Measurements from ENCODE around the gene CHRNA9. TPM values are rescaled to one million over a fixed set of nuclear protein-coding genes. Genes with fewer than 3 reads are reported as not detected.

The CHRNA9 gene
- total and polyA plus RNA-seq, 2 of the 13 experiments (the other 11 are each of a cell fraction or from before 2014, with no cell fraction given), result not detected

DNA sequence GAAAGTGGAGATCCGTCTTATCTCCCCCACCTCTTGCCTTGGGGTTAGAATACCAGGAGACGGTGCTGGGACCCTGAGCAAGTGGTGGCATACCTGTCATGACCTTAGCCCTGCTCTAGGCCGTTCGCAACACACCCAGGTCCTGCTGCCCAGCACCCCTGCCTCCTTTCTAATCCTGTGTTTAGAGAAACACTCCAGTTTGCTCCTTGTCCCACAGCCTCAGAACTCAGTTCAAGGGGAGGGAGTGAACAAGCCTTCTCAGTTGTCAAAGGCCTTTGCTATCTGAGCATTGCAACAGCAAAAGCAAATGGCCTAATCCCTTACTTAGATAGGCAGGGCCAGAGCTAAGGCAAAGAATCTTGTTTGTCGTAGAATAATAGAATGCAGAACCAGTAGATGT is 67.9 kb downstream of the CHRNA9 start (continued):
- TF ChIP-seq PITX1 (CRISPR knock-in tag; IDR thresholded peaks at IDR 0.05) (peak; percentile 87; the same call in 1 of the 2 replicates), TEAD3 (CRISPR knock-in tag; optimal IDR thresholded peaks at IDR 0.05; ENCODE audit: borderline replicate concordance) (peak; percentile 39), EEA1 (CRISPR knock-in tag; IDR thresholded peaks at IDR 0.05; ENCODE audit: borderline replicate concordance) (no peak), HMGA1 (CRISPR knock-in tag; conservative IDR thresholded peaks at IDR 0.05) (no peak), TSC22D2 (CRISPR knock-in tag; IDR thresholded peaks at IDR 0.05; ENCODE audit: borderline replicate concordance) (no peak), ZNF678 (CRISPR knock-in tag; IDR thresholded peaks at IDR 0.05) (no peak), ZBTB7B (CRISPR knock-in tag; IDR thresholded peaks at IDR 0.05) (no peak), NFE2 (CRISPR knock-in tag; IDR thresholded peaks at IDR 0.05) (no peak), MLLT10 (CRISPR knock-in tag; IDR thresholded peaks at IDR 0.05) (no peak), ZNF180 (CRISPR knock-in tag; IDR thresholded peaks at IDR 0.05; ENCODE audit: borderline replicate concordance, low read depth) (no peak), GATAD2A (CRISPR knock-in tag; IDR thresholded peaks at IDR 0.05) (0 out of 2 replicates have a peak, but pooled peaks have one; percentile 22), BCL6 (CRISPR knock-in tag; IDR thresholded peaks at IDR 0.05) (0 out of 2 replicates have a peak, but pooled peaks have one; percentile 24), SRSF1 (optimal IDR thresholded peaks at IDR 0.05; ENCODE audit: low read depth, low read length) (no peak), ZBTB21 (CRISPR knock-in tag; IDR thresholded peaks at IDR 0.05) (no peak)
- TF ChIP-seq, protein P1, sequence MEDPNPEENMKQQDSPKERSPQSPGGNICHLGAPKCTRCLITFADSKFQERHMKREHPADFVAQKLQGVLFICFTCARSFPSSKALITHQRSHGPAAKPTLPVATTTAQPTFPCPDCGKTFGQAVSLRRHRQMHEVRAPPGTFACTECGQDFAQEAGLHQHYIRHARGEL (CRISPR knock-in tag; IDR thresholded peaks at IDR 0.05), result no peak
- TF ChIP-seq, protein P2, sequence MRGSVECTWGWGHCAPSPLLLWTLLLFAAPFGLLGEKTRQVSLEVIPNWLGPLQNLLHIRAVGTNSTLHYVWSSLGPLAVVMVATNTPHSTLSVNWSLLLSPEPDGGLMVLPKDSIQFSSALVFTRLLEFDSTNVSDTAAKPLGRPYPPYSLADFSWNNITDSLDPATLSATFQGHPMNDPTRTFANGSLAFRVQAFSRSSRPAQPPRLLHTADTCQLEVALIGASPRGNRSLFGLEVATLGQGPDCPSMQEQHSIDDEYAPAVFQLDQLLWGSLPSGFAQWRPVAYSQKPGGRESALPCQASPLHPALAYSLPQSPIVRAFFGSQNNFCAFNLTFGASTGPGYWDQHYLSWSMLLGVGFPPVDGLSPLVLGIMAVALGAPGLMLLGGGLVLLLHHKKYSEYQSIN (CRISPR knock-in tag; IDR thresholded peaks at IDR 0.05; ENCODE audit: borderline replicate concordance), result no peak
- TF ChIP-seq, protein P3, sequence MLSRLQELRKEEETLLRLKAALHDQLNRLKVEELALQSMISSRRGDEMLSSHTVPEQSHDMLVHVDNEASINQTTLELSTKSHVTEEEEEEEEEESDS (CRISPR knock-in tag; IDR thresholded peaks at IDR 0.05; ENCODE audit: borderline replicate concordance), result no peak
- TF ChIP-seq, protein P4, sequence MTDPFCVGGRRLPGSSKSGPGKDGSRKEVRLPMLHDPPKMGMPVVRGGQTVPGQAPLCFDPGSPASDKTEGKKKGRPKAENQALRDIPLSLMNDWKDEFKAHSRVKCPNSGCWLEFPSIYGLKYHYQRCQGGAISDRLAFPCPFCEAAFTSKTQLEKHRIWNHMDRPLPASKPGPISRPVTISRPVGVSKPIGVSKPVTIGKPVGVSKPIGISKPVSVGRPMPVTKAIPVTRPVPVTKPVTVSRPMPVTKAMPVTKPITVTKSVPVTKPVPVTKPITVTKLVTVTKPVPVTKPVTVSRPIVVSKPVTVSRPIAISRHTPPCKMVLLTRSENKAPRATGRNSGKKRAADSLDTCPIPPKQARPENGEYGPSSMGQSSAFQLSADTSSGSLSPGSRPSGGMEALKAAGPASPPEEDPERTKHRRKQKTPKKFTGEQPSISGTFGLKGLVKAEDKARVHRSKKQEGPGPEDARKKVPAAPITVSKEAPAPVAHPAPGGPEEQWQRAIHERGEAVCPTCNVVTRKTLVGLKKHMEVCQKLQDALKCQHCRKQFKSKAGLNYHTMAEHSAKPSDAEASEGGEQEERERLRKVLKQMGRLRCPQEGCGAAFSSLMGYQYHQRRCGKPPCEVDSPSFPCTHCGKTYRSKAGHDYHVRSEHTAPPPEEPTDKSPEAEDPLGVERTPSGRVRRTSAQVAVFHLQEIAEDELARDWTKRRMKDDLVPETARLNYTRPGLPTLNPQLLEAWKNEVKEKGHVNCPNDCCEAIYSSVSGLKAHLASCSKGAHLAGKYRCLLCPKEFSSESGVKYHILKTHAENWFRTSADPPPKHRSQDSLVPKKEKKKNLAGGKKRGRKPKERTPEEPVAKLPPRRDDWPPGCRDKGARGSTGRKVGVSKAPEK (CRISPR knock-in tag; IDR thresholded peaks at IDR 0.05; ENCODE audit: borderline replicate concordance), result no peak
- TF ChIP-seq, protein P5, sequence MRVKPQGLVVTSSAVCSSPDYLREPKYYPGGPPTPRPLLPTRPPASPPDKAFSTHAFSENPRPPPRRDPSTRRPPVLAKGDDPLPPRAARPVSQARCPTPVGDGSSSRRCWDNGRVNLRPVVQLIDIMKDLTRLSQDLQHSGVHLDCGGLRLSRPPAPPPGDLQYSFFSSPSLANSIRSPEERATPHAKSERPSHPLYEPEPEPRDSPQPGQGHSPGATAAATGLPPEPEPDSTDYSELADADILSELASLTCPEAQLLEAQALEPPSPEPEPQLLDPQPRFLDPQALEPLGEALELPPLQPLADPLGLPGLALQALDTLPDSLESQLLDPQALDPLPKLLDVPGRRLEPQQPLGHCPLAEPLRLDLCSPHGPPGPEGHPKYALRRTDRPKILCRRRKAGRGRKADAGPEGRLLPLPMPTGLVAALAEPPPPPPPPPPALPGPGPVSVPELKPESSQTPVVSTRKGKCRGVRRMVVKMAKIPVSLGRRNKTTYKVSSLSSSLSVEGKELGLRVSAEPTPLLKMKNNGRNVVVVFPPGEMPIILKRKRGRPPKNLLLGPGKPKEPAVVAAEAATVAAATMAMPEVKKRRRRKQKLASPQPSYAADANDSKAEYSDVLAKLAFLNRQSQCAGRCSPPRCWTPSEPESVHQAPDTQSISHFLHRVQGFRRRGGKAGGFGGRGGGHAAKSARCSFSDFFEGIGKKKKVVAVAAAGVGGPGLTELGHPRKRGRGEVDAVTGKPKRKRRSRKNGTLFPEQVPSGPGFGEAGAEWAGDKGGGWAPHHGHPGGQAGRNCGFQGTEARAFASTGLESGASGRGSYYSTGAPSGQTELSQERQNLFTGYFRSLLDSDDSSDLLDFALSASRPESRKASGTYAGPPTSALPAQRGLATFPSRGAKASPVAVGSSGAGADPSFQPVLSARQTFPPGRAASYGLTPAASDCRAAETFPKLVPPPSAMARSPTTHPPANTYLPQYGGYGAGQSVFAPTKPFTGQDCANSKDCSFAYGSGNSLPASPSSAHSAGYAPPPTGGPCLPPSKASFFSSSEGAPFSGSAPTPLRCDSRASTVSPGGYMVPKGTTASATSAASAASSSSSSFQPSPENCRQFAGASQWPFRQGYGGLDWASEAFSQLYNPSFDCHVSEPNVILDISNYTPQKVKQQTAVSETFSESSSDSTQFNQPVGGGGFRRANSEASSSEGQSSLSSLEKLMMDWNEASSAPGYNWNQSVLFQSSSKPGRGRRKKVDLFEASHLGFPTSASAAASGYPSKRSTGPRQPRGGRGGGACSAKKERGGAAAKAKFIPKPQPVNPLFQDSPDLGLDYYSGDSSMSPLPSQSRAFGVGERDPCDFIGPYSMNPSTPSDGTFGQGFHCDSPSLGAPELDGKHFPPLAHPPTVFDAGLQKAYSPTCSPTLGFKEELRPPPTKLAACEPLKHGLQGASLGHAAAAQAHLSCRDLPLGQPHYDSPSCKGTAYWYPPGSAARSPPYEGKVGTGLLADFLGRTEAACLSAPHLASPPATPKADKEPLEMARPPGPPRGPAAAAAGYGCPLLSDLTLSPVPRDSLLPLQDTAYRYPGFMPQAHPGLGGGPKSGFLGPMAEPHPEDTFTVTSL (CRISPR knock-in tag; IDR thresholded peaks at IDR 0.05; ENCODE audit: borderline replicate concordance), result no peak
